Measurements from ENCODE around the gene FAS. TPM values are rescaled to one million over a fixed set of nuclear protein-coding genes. Genes with fewer than 3 reads are reported as not detected.

The FAS gene
- polyA plus RNA-seq, 6 donors from 2014 or later: 0.40 to 4.1 (median 0.88) TPM

DNA sequence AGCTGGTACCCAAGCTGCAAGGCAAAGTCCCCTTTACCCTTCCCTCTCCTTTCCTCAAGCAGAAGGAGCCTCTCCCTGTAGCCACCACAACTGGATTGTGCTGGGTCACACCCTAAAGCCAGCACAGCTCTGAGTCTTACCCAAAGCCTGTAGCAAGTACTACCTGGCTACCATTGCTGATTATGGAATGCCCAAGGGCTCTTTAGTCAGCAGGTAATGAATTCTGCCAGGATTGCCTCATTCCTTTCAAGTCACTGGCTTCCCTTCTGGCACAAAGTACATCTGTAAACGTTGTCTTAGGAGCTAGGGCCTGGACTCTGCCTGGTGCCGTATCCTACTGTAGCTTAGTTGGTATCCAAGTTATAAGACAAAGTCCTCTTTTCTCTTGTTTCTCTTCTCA lies 52.0 kb downstream of the FAS start:
- H3K36me3 Mint-ChIP-seq: no peaks in the 10 kb centered on the region
- H3K27ac Mint-ChIP-seq: no peak overlapping the region
- H3K4me1 Mint-ChIP-seq: no peaks in the 10 kb centered on the region
- ATAC-seq (ENCODE audit: low read depth in 2 of 2) (no peak), DNase-seq (no peak)
- no peak overlapping the region for H3K4me3 Mint-ChIP-seq
- peaks cover 0 to 11% (median 5%) of the 10 kb centered on the region in 3 donors for H3K27me3 Mint-ChIP-seq
- no peaks in the 10 kb centered on the region for H3K9me3 Mint-ChIP-seq

DNA sequence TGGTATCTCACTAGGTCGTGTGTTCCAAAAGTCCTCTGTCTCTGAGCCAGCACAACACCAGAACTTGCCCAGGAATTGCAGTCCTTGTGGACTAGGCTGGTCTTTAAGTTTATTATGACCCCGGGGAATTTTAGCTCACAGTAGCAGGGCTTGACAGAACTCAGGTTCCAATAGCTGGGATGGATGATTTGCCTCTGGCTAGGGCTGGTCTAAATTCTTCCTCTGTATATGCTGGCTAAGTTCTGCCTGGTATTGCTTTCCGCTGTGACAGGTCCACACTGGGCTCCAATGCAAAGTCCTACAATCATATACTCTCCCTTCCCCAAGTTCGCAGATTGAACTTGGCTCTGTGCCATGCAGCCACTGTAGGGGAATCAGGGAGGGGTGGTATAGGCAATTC lies 52.5 kb downstream of the FAS start:
- peaks cover 0 to 11% (median 5%) of the 10 kb centered on the region in 3 donors for H3K27me3 Mint-ChIP-seq
- H3K27ac Mint-ChIP-seq: no peak overlapping the region
- ATAC-seq (ENCODE audit: low read depth in 2 of 2): no peak
- no peaks in the 10 kb centered on the region for H3K9me3 Mint-ChIP-seq
- DNase-seq: no peak
- no peaks in the 10 kb centered on the region for H3K4me1 Mint-ChIP-seq
- H3K4me3 Mint-ChIP-seq: no peak overlapping the region
- no peaks in the 10 kb centered on the region for H3K36me3 Mint-ChIP-seq

- H3K4me3 Mint-ChIP-seq: no peak overlapping the region
Observed at GRCh38 chr10:89047397-89047796, 56.8 kb downstream of the FAS start.

DNA sequence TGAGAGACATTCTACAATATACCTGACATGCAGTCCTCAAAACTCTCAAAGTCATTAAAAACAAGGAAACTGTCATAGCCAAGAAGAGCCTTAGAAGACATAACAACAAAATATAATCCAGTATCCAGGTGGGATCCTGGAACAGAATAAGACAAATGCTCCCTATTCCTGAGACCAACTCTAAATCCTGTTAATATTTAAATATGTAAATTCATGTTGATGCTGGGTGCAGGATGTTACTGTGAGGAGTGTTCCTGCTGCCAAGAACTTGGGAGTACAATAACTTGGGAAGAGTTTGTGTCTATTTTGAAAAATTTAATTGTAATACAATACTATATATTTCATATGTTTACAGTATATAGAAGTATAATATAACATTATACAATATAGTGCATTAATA lies 61.0 kb downstream of the FAS start:
- H3K27ac Mint-ChIP-seq: no peak overlapping the region
- DNase-seq (no peak), ATAC-seq (ENCODE audit: low read depth in 2 of 2) (no peak)

More at GRCh38 chr10:89047397-89047796, 56.8 kb downstream of the FAS start:
- no peak for DNase-seq
- H3K9me3 Mint-ChIP-seq: no peaks in the 10 kb centered on the region
- H3K27me3 Mint-ChIP-seq: peaks cover 0 to 8% (median 1%) of the 10 kb centered on the region in 3 donors
- no peaks in the 10 kb centered on the region for H3K4me1 Mint-ChIP-seq
- no peaks in the 10 kb centered on the region for H3K36me3 Mint-ChIP-seq
- no peak overlapping the region for H3K27ac Mint-ChIP-seq
- ATAC-seq (ENCODE audit: low read depth in 2 of 2): no peak

GRCh38 chr10:89053555-89053954 lies 63.0 kb downstream of the FAS start:
- H3K4me3 Mint-ChIP-seq: no peak overlapping the region
- H3K27ac Mint-ChIP-seq: peak overlapping the region in 1 of 6 donors; percentile 75
- peaks cover 0 to 4% (median 0%) of the 10 kb centered on the region in 3 donors for H3K27me3 Mint-ChIP-seq
- ATAC-seq (ENCODE audit: low read depth in 2 of 2): no peak
- H3K9me3 Mint-ChIP-seq: no peaks in the 10 kb centered on the region
- no peak for DNase-seq
- no peaks in the 10 kb centered on the region for H3K36me3 Mint-ChIP-seq
- no peaks in the 10 kb centered on the region for H3K4me1 Mint-ChIP-seq

More for the DNA sequence above, 61.0 kb downstream of the FAS start:
- Mint-ChIP-seq H3K9me3 (no peaks in the 10 kb centered on the region), H3K36me3 (no peaks in the 10 kb centered on the region), H3K27me3 (peaks cover 0 to 9% (median 0%) of the 10 kb centered on the region in 3 donors), H3K4me1 (no peaks in the 10 kb centered on the region), H3K4me3 (peak overlapping the region in 1 of 8 donors; percentile 17)

DNA sequence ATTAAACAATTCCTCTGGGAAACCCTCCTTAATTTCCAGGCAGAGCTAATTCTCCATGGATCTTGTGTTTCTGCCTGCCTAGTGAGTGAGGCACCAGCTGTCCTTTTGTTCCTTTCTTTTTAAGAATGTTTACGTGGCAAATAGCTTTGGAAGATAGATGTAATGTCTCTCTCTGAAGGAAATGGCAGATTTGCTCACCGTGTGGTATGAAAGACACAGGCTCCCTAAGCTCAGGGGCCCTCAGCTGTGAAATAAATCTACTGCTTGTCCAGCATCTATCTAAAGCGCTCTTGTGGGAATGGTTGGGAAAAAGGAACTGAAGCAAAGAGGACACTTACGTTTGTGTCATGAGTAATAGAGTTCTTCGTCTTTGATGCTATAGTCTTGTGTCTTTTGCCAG lies 64.6 kb downstream of the FAS start:
- H3K27me3 Mint-ChIP-seq: peaks cover 0 to 4% (median 0%) of the 10 kb centered on the region in 3 donors
- no peak for ATAC-seq (ENCODE audit: low read depth in 2 of 2)
- H3K27ac Mint-ChIP-seq: no peak overlapping the region
- H3K9me3 Mint-ChIP-seq: no peaks in the 10 kb centered on the region
- H3K4me1 Mint-ChIP-seq: no peaks in the 10 kb centered on the region
- no peak overlapping the region for H3K4me3 Mint-ChIP-seq
- DNase-seq: no peak
- H3K36me3 Mint-ChIP-seq: no peaks in the 10 kb centered on the region

- no peaks in the 10 kb centered on the region for H3K9me3 Mint-ChIP-seq
- H3K4me3 Mint-ChIP-seq: peak overlapping the region in 1 of 8 donors; percentile 36
- ATAC-seq (ENCODE audit: low read depth in 2 of 2) (no peak), DNase-seq (no peak)
- H3K27ac Mint-ChIP-seq: peak overlapping the region in 1 of 6 donors; percentile 26
- H3K4me1 Mint-ChIP-seq: no peaks in the 10 kb centered on the region
- peaks cover 0 to 8% (median 0%) of the 10 kb centered on the region in 3 donors for H3K27me3 Mint-ChIP-seq
- no peaks in the 10 kb centered on the region for H3K36me3 Mint-ChIP-seq
Observed at GRCh38 chr10:89062861-89063260, 72.3 kb downstream of the FAS start.

- H3K36me3 Mint-ChIP-seq: no peaks in the 10 kb centered on the region
- no peak overlapping the region for H3K27ac Mint-ChIP-seq
- H3K27me3 Mint-ChIP-seq: peaks cover 0 to 8% (median 0%) of the 10 kb centered on the region in 3 donors
- no peak for ATAC-seq (ENCODE audit: low read depth in 2 of 2)
- H3K4me1 Mint-ChIP-seq: no peaks in the 10 kb centered on the region
- no peak overlapping the region for H3K4me3 Mint-ChIP-seq
- DNase-seq: no peak
- no peaks in the 10 kb centered on the region for H3K9me3 Mint-ChIP-seq
Observed at GRCh38 chr10:89063465-89063864, 72.9 kb downstream of the FAS start.

- Mint-ChIP-seq H3K4me3 (no peak overlapping the region), H3K36me3 (no peaks in the 10 kb centered on the region), H3K27me3 (peaks cover 0 to 8% (median 0%) of the 10 kb centered on the region in 3 donors), H3K27ac (no peak overlapping the region), H3K9me3 (no peaks in the 10 kb centered on the region), H3K4me1 (no peaks in the 10 kb centered on the region)
- ATAC-seq (ENCODE audit: low read depth in 2 of 2) (no peak), DNase-seq (no peak)
Observed at GRCh38 chr10:89064748-89065147, 74.2 kb downstream of the FAS start.

Other genes with a start within 250 kb of the FAS start
- under 1 TPM in 2 of 6 donors, not detected in 4; 0.30 to 0.50 TPM for gene LIPN, start 230.8 kb upstream of the FAS start, polyA plus RNA-seq (ENCODE audit: low read depth in 6 of 6)
- not detected for gene LIPM, start 188.1 kb upstream of the FAS start, polyA plus RNA-seq (ENCODE audit: low read depth in 6 of 6)
- not detected for gene ANKRD22, start 139.0 kb upstream of the FAS start, polyA plus RNA-seq (ENCODE audit: low read depth in 6 of 6)
- 1 to 10 TPM; 3.4 to 7.6 (median 5.0) TPM for gene STAMBPL1, start 110.6 kb upstream of the FAS start, polyA plus RNA-seq (ENCODE audit: low read depth in 6 of 6)
- 1 to 10 TPM in 1 of 6 donors, under 1 TPM in 3, not detected in 2; 0.44 to 1.4 (median 0.62) TPM for gene ACTA2, start 38.0 kb upstream of the FAS start, polyA plus RNA-seq (ENCODE audit: low read depth in 6 of 6)
- gene CH25H, start 216.5 kb downstream of the FAS start, polyA plus RNA-seq (ENCODE audit: low read depth in 6 of 6): 1 to 10 TPM in 1 of 6 donors, under 1 TPM in 3, not detected in 2; 0.24 to 1.1 (median 0.95) TPM

Measured in naive B cell (primary cell).